Colonic mucosa (tissue), 4 donors: ENCODE data around the gene SGTA. TPM values are rescaled to one million over a fixed set of nuclear protein-coding genes. Genes with fewer than 3 reads are reported as not detected.

Source experiments
- DNase-seq: peaks from one replicate; pipeline ENCODE4 v3.0.0-alpha.2; 2020
- H3K27ac ChIP-seq: fragments of 200-600 bp; one replicate; pipeline ENCODE4 v1.8.0; 2021
- H3K27me3 ChIP-seq: fragments of 200-600 bp; one replicate; pipeline ENCODE4 v1.8.0; 2021
- H3K36me3 ChIP-seq: fragments of 200-600 bp; one replicate; pipeline ENCODE4 v1.8.0; 2021
- H3K4me1 ChIP-seq: fragments of 200-600 bp; one replicate; pipeline ENCODE4 v1.8.0; 2021; ENCODE audit warnings: mild to moderate bottlenecking
- H3K4me3 ChIP-seq: fragments of 200-600 bp; one replicate; pipeline ENCODE4 v1.8.0; 2021
- H3K9ac ChIP-seq, 2 donors: one replicate each; pipeline ENCODE4 v1.7.0; 2013; ENCODE audit warnings: control low read depth in 2 of 2, low read depth in 2 of 2, low read length in 2 of 2
- H3K9me3 ChIP-seq: fragments of 200-600 bp; one replicate; pipeline ENCODE4 v1.8.0; 2021
- intact Hi-C: fragments of 100-400 bp; cut with DNase I; formaldehyde crosslinking; loops from one replicate; pipeline ENCODE4 v1.14.1; 2022
- total RNA-seq, 2 donors: library from RNA; stranded (reverse); fragmentation: NEBNext Ultra II Directional in 1 of 2; extraction: Animal tissue kit (Norgen Biotek cat#: 25700) in 1 of 2; gene quantifications; one replicate each; pipeline ENCODE4 v1.2.1, GENCODE V29; 2021
- TF ChIP-seq, protein P1 (sequence below): fragments of 200-600 bp; IDR thresholded peaks from one replicate; pipeline ENCODE4 v1.8.0; 2022; ENCODE audit warnings: antibody characterized with exemption, mild to moderate bottlenecking
- donor health status: healthy.
- donor health status: DM: no; HTN: no; CAD: no.
- donor health status: DM: no; HTN: no; CAD: no.

Gene SGTA
- total RNA-seq, 2 donors from 2014 or later = 46.5 to 80.6 TPM

DNA sequence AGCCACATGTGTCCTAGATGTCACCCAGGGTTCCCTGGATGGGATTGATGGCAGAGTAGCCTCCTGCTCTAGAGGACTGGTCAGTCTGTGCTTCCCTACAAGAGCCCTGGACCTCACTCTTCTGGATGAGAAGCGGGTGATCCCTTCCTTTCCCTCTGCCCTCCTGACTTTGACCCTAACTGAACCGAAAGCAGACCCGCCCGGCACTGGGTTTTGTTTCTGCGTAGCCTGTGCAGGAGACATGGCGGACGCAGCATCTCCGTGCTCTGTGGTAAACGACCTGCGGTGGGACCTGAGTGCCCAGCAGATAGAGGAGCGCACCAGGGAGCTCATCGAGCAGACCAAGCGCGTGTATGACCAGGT, 7.1 kb upstream of the SGTA start:
- no peak overlapping the region for H3K4me3 ChIP-seq
- no peaks in the 10 kb centered on the region for H3K36me3 ChIP-seq
- H3K9me3 ChIP-seq = no peaks in the 10 kb centered on the region
- no peak overlapping the region for H3K27ac ChIP-seq
- intact Hi-C loops = no loop called here
- H3K27me3 ChIP-seq = no peaks in the 10 kb centered on the region
- no peak overlapping the region for H3K9ac ChIP-seq
- DNase-seq = no peak
- TF ChIP-seq, protein P1, sequence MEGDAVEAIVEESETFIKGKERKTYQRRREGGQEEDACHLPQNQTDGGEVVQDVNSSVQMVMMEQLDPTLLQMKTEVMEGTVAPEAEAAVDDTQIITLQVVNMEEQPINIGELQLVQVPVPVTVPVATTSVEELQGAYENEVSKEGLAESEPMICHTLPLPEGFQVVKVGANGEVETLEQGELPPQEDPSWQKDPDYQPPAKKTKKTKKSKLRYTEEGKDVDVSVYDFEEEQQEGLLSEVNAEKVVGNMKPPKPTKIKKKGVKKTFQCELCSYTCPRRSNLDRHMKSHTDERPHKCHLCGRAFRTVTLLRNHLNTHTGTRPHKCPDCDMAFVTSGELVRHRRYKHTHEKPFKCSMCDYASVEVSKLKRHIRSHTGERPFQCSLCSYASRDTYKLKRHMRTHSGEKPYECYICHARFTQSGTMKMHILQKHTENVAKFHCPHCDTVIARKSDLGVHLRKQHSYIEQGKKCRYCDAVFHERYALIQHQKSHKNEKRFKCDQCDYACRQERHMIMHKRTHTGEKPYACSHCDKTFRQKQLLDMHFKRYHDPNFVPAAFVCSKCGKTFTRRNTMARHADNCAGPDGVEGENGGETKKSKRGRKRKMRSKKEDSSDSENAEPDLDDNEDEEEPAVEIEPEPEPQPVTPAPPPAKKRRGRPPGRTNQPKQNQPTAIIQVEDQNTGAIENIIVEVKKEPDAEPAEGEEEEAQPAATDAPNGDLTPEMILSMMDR = no peak
- H3K4me1 ChIP-seq = no peaks in the 10 kb centered on the region

DNA sequence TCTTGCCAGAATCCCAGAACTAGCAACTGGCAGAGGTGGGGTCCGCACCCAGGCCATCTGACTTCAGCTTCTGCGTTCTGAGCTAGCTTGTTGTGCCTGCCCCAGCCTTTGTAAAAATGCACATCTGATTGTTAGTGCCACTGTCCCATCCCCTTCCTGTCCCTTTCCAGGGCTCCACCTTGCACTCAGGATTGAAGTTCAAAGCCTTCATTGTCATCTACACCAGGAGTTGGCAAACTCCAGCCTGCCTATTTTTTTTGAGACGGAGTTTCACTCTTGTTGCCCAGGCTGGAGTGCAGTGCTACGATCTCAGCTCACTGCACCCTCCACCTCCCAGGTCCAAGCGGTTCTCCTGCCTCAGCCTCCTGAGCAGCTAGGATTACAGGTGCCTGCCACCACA, 5.2 kb upstream of the SGTA start:
- Histone ChIP-seq H3K27me3 (no peaks in the 10 kb centered on the region), H3K36me3 (no peaks in the 10 kb centered on the region), H3K4me3 (no peak overlapping the region), H3K9me3 (no peaks in the 10 kb centered on the region), H3K9ac (no peak overlapping the region), H3K4me1 (peaks cover 4% of the 10 kb centered on the region), H3K27ac (no peak overlapping the region)
- intact Hi-C loops = no loop called here
- TF ChIP-seq, protein P1 = no peak
- no peak for DNase-seq

DNA sequence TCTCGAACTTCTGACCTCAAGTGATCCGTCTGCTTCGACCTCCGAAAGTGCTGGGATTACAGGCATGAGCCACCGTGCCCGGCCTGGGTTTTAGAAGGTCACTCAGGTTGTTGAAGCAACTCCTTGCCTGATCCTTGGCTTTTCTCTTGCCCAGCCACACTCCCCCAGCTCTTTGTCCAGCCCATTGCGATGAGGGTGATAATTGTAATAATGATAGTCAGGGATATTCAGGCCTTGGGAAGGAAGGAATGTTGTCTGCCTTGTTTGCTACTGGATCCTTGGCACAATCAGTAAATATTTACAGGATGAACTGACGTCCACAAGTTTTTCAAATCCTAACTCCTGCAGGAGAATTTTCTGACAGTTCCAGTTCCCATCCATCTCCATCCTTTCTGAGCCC, 4.0 kb upstream of the SGTA start:
- TF ChIP-seq, protein P1 = no peak
- no peak overlapping the region for H3K4me3 ChIP-seq
- intact Hi-C loops = no loop called here
- DNase-seq = no peak
- no peaks in the 10 kb centered on the region for H3K36me3 ChIP-seq
- H3K9me3 ChIP-seq = no peaks in the 10 kb centered on the region
- H3K4me1 ChIP-seq = peaks cover 4% of the 10 kb centered on the region
- no peak overlapping the region for H3K27ac ChIP-seq
- no peaks in the 10 kb centered on the region for H3K27me3 ChIP-seq
- no peak overlapping the region for H3K9ac ChIP-seq

DNA sequence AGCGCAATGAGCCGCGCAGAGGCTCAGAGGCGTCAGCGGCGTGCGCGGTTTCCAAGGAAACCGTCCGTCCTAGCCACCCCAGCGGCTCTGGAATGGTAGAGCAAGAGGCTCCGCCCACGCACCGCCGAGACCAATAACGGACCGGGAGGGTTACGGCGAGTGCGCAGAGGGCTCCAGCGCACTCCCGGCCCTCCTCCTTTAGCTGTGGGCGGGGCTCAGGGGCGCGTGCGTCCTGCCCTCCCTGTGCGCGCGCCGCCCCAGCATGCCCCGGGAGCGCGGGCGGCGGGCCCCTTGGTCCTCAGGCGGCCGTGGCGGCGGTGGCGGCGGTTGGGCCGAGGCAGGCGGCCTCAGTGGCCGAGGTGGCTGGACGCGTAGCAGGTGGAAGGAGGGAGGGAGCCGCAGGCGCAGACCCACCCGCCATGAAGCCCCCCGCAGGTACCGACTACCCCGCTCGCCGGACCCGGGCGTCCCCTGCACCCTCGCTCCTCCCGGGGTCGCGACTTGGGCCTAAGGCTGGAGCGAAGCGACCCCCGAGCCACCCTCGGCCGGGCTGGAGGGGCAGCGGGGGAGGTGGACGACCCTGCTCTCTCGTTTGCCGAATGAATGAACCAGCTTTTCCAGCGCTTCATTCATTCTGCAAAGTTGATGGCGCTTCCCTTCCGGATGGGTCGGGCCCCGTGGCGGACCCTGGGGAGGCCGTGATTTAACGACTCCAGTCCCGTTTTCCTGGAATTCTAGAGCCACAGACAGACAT, 2.3 kb upstream of the SGTA start, which contains the start of gene THOP1:
Gene THOP1 (plus strand): TSS at position 260 of the 754 bp plus-strand sequence. CDS start 160 bp downstream, at position 420.
- H3K4me3 ChIP-seq = peak within 1 kb of the TSS; percentile 82
- no peaks in the 10 kb centered on the region for H3K27me3 ChIP-seq
- TF ChIP-seq, protein P1 = no peak
- intact Hi-C loops = no loop called here
- H3K9me3 ChIP-seq = no peaks in the 10 kb centered on the region
- peaks cover 10% of the 10 kb centered on the region for H3K4me1 ChIP-seq
- DNase-seq = peak; percentile 98
- H3K36me3 ChIP-seq = no peaks in the 10 kb centered on the region
- H3K9ac ChIP-seq = peak within 1 kb of the TSS; percentile 77 to 90
- H3K27ac ChIP-seq = peak within 1 kb of the TSS; percentile 25

DNA sequence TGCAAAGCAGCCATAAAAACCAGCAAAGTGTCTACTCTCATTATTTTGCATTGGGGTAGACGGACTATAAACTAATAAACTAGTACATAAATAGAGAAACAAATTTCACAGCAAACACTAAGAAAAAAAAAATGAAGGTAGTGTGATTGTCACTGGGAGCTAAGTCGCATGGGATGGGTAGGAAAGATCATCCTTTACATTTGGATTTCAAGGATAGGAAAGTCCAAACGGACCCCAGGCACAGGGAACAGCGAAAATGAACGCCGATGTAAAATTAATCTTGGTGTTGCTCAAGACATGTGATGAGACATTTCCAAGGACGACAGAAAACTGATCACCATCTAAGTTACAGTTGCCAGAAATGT, 690 bp upstream of the SGTA start:
- no peaks in the 10 kb centered on the region for H3K36me3 ChIP-seq
- H3K9ac ChIP-seq = peak overlapping the region in 1 of 2 donors; percentile 97
- no peak for DNase-seq
- intact Hi-C loops = no loop called here
- H3K4me3 ChIP-seq = peak overlapping the region; percentile 94
- H3K9me3 ChIP-seq = no peaks in the 10 kb centered on the region
- peak overlapping the region; percentile 79 for H3K27ac ChIP-seq
- H3K4me1 ChIP-seq = peaks cover 10% of the 10 kb centered on the region
- TF ChIP-seq, protein P1 = no peak
- H3K27me3 ChIP-seq = no peaks in the 10 kb centered on the region
